HG02885 (cell line): ENCODE results near the gene OSBP.
A peak's percentile ranks its signal among the peaks of the same experiment; 100 is the strongest.

Experiments
- ATAC-seq: cut with Tn5 transposase; IDR thresholded peaks from one replicate; pipeline ENCODE4 v1.9.1; 2021; ENCODE audit warnings: mild to moderate bottlenecking; ENCODE audit not compliant: unreplicated experiment, poor library complexity

The OSBP gene

GRCh38 chr11:59610289-59610688 is 5.3 kb downstream of the OSBP start:
- no peak for ATAC-seq

- no peak for ATAC-seq
These were observed 7.7 kb downstream of the OSBP start for GRCh38 chr11:59607703-59608454.

GRCh38 chr11:59602432-59602831 is 13.1 kb downstream of the OSBP start:
- ATAC-seq, result no peak

GRCh38 chr11:59601788-59602187 is 13.8 kb downstream of the OSBP start:
- no peak for ATAC-seq

- no peak for ATAC-seq
These were observed 14.9 kb downstream of the OSBP start for GRCh38 chr11:59600636-59601035.

DNA sequence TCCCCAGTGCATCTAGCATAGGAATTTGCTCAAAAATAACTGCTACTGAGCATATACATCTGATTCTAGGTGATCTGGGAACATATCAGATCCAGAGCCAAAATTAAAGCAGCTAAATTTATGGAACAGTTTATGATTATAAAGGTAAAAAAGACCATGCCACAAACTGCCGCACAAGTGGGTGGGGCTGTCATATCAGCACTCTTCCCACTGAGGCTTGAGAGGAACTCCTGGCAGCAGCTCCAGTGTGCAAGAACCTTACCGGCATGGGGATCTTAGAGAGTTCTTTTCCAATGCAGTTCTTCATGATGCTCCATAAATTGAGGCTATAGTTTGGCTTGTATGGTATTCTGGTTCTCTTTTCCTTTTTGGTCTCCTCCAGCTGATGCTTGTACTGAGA is 15.3 kb downstream of the OSBP start:
- no peak for ATAC-seq

DNA sequence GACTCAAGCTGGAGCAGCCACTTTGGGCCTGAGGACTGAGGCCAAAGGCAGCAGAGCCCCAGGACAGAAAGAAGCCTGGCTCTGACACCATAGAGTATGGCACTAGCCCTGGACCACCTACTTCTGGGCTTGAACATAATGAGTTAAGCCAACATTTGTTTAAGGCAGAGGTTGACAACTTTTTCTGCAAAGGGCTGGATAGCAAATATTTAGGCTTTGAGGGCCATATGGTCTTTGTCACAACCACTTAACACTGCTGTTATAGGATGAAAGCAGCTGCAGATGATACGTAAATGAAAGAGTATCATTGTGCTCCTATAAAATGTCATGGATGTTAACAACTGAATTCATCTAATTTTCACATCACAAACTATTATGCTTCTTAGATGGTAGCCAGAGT is 16.6 kb downstream of the OSBP start:
- no peak for ATAC-seq

- ATAC-seq, result no peak
These were observed 31.3 kb downstream of the OSBP start for GRCh38 chr11:59584294-59584693.

GRCh38 chr11:59582006-59582405 is 33.6 kb downstream of the OSBP start:
- ATAC-seq, result no peak

GRCh38 chr11:59578369-59578768 is 37.2 kb downstream of the OSBP start:
- no peak for ATAC-seq

DNA sequence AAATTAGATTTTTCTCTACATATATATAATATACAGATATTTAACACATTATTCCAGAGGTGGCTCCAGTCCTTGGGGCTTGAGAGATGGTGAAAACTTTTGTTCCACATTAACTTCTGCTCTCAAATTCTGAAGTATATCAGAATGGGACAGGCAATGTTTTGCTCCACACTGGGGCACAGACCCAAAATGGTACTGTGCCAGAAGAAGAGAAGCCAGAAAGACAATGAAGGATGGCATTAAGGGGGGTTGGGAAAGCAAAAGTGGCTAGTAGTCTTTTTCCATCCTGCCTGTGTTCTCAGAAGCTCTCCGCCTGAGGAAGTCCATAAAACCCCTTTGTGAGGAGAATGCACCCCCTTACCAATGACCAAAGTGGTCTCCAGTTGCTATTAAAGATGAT is 40.1 kb downstream of the OSBP start:
- ATAC-seq, result no peak

DNA sequence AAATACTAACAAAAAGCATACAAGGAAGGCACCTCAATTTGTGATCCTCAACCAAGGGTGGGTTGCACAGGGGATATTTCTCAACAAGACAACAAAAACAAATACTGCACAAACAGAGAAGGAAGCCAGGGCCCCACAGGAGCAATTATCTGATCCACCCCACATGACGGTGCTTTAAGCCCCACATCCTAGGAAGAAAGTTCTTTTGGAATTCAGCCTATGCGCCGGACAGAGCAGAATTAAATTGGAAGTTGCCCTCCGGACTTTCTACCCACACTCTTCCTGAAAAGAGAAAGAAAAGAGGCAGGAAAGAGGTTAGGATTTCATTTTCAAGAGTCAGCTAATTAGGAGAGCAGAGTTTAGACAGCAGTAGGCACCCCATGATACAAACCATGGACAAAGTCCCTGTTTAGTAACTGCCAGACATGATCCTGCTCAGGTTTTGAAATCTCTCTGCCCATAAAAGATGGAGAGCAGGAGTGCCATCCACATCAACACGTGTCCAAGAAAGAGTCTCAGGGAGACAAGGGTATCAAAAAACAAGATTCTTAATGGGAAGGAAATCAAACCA is 40.6 kb downstream of the OSBP start:
- no peak for ATAC-seq

GRCh38 chr11:59574467-59574866 is 41.1 kb downstream of the OSBP start:
- no peak for ATAC-seq

DNA sequence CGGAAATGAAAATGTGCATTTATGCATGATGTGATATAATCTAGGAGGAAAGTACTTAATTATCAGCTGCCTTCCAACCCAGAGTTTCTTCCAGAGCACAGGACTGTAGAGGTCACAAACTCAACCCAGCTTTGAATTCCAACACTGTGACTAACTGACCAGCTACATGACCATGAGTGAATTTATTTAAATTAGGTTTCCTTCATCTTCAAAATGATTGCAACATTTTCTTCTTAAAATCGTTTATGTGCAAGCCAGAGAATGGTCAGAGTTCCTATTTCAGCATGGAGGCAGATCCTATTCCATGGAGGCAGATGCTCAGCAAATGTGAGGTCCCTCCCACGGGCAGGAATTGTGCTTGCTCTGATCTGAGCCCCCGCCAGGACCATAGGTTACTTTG is 42.4 kb downstream of the OSBP start:
- ATAC-seq, result no peak

GRCh38 chr11:59572091-59572490 is 43.5 kb downstream of the OSBP start:
- ATAC-seq, result no peak

- no peak for ATAC-seq
These were observed 53.3 kb downstream of the OSBP start for GRCh38 chr11:59562292-59562691.

GRCh38 chr11:59560702-59561473 is 54.7 kb downstream of the OSBP start:
- ATAC-seq, result peak; percentile 48

GRCh38 chr11:59560290-59560701 is 55.3 kb downstream of the OSBP start:
- ATAC-seq, result peak; percentile 30

DNA sequence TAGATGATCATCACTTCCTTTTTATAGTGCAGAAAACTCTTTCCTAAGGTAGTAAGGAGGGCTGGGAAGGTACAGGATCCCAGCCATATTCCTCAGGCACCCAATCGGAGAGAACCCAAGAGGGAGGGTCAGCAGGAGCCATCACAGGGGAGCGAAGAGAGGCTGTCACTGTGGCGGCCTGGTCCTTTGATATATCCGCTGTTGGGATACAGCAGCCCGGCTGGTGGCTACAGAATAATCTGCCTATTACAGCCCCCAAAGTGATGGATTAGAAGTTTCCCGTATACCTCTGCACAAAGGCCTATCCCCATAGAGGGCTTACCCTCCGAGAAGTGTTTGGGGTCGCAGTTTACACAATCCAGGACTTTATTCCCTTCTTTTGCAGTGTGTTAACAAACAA is 55.7 kb downstream of the OSBP start:
- ATAC-seq, result peak; percentile 13

GRCh38 chr11:59558270-59558643 is 57.3 kb downstream of the OSBP start:
- ATAC-seq, result no peak

- peak; percentile 2 for ATAC-seq
These were observed 58.6 kb downstream of the OSBP start for GRCh38 chr11:59556917-59557348.
